Ishikawa (cell line): ENCODE measurements around the gene INHBB.

Source experiments
- CEBPB ChIP-seq: IDR thresholded peaks from 2 replicates; pipeline ENCODE4 v1.6.1; 2012
- EP300 ChIP-seq: IDR thresholded peaks from 2 replicates; pipeline ENCODE4 v1.6.1; 2012; ENCODE audit warnings: borderline replicate concordance
- FOXM1 ChIP-seq: IDR thresholded peaks from 2 replicates; pipeline ENCODE4 v1.6.1; 2012; ENCODE audit warnings: low read depth, borderline replicate concordance
- NFIC ChIP-seq: IDR thresholded peaks from 2 replicates; pipeline ENCODE4 v1.6.1; 2012
- RAD21 ChIP-seq: IDR thresholded peaks from 2 replicates; pipeline ENCODE4 v1.6.1; 2012; ENCODE audit warnings: low read depth
- TAF1 ChIP-seq: IDR thresholded peaks from 2 replicates; pipeline ENCODE4 v1.6.1; 2012; ENCODE audit warnings: low read depth, mild to moderate bottlenecking
- TCF12 ChIP-seq: IDR thresholded peaks from 2 replicates; pipeline ENCODE4 v1.6.1; 2012; ENCODE audit warnings: low read depth
- YY1 ChIP-seq: IDR thresholded peaks from 2 replicates; pipeline ENCODE4 v1.6.1; 2012; ENCODE audit warnings: low read depth
- ZBTB7A ChIP-seq: IDR thresholded peaks from 2 replicates; pipeline ENCODE4 v1.6.1; 2012; ENCODE audit warnings: low read depth
- TF ChIP-seq, protein P1 (sequence below): IDR thresholded peaks from 2 replicates; pipeline ENCODE4 v1.6.1; 2012; ENCODE audit warnings: low read depth, mild to moderate bottlenecking
- TF ChIP-seq, protein P2 (sequence below): IDR thresholded peaks from 2 replicates; pipeline ENCODE4 v1.6.1; 2012
- TF ChIP-seq, protein P3 (sequence below): IDR thresholded peaks from 2 replicates; pipeline ENCODE4 v1.6.1; 2012

DNA sequence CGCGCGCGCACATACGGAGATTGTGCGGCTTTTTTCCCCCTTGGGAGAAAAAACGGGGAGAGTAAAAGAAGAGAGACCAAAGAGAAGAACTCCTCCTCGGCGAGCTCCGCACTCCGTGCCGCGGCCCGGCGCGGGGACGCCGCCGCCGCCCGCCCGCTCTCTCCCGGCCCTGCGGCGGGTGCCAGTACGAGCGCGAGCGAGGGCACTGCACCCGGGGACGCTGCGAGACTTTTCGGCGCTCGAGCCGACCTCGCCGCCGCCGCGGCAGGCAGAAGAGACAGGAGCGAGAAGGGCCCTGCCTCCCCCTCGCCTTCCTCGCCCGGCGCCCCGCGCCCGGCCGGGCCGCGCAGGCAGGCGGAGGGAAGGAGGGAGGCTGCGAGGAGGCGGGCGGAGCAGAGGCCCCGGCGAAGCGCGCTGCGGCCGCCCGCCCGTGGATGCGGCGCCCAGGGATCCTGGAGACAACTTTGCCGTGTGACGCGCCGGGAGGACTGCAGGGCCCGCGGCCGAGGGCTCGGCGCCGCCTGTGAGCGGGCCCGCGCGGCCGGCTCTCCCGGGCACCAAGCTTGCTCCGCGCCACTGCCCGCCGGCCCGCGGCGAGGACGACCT, 857 bp upstream of the INHBB start:
- no peak for TF ChIP-seq CEBPB
- no peak for TF ChIP-seq EP300
- TF ChIP-seq NFIC: no peak
- no peak for TF ChIP-seq RAD21
- TF ChIP-seq, protein P1, sequence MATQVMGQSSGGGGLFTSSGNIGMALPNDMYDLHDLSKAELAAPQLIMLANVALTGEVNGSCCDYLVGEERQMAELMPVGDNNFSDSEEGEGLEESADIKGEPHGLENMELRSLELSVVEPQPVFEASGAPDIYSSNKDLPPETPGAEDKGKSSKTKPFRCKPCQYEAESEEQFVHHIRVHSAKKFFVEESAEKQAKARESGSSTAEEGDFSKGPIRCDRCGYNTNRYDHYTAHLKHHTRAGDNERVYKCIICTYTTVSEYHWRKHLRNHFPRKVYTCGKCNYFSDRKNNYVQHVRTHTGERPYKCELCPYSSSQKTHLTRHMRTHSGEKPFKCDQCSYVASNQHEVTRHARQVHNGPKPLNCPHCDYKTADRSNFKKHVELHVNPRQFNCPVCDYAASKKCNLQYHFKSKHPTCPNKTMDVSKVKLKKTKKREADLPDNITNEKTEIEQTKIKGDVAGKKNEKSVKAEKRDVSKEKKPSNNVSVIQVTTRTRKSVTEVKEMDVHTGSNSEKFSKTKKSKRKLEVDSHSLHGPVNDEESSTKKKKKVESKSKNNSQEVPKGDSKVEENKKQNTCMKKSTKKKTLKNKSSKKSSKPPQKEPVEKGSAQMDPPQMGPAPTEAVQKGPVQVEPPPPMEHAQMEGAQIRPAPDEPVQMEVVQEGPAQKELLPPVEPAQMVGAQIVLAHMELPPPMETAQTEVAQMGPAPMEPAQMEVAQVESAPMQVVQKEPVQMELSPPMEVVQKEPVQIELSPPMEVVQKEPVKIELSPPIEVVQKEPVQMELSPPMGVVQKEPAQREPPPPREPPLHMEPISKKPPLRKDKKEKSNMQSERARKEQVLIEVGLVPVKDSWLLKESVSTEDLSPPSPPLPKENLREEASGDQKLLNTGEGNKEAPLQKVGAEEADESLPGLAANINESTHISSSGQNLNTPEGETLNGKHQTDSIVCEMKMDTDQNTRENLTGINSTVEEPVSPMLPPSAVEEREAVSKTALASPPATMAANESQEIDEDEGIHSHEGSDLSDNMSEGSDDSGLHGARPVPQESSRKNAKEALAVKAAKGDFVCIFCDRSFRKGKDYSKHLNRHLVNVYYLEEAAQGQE: no peak
- TF ChIP-seq, protein P2, sequence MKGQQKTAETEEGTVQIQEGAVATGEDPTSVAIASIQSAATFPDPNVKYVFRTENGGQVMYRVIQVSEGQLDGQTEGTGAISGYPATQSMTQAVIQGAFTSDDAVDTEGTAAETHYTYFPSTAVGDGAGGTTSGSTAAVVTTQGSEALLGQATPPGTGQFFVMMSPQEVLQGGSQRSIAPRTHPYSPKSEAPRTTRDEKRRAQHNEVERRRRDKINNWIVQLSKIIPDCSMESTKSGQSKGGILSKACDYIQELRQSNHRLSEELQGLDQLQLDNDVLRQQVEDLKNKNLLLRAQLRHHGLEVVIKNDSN: no peak
- TF ChIP-seq FOXM1: no peak
- TF ChIP-seq TCF12: no peak
- peak; percentile 2; the same call in 1 of the 2 replicates for TF ChIP-seq ZBTB7A
- TF ChIP-seq, protein P3, sequence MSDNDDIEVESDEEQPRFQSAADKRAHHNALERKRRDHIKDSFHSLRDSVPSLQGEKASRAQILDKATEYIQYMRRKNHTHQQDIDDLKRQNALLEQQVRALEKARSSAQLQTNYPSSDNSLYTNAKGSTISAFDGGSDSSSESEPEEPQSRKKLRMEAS: no peak
- no peak for TF ChIP-seq TAF1
- TF ChIP-seq YY1: no peak
